CD4-positive, alpha-beta T cell treated with Interleukin-4 for 4 hours (primary cell): ENCODE data around the gene TRIM45.

ENCODE experiments used
- DNase-seq: peaks from one replicate; pipeline ENCODE4 v3.0.0-alpha.2; 2020

The TRIM45 gene

DNA sequence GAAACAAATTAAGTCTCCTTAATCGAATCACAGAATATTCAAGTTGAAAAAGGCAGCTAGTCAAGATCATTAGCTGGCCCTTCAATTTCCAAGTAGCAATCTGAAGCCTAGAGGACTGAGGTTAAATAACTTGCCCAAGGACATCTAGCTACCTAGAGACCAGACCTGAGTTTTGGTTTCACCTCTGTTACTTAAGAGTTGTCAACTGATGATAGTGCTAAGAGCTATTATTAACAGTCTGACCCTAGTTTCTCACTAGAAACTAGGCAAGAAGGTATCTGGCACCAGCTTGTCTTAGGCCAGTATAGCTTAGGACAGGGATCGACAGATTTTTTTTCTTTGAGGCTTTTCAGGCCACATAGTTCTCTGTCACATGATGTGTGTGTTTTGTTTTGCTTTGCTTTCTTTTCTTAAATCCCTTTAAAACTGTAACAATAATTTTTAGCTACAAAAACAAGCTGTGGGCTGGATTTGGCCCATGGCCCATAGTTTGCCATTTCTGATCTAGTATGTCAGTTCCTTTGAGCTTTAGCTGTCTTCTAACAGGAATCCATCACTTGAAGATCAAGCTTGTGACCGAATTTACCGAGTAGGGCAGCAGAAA, 23.2 kb downstream of the TRIM45 start:
- no peak for DNase-seq

GRCh38 chr1:117097443-117097842, 24.1 kb downstream of the TRIM45 start:
- no peak for DNase-seq

DNA sequence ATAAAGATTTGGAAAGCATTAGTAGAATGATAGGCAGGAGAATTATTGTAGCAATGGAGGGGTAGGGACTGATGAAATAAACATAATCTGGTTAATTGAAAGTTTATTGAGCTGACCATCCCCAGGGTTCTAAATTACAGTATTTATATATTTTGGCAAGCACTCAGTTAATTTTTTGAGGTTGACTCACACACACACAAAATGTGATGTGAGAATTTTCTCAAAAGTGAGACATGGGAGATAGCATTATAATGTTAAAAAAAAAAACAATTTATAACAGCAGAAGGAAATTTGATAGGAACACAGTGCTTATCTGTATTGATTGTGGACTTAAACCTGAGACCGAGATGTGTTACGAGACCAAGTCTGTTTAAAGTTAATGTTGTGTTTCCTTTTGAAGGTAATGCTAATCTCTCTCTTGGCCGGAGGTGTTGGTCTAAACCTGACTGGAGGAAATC, 24.6 kb downstream of the TRIM45 start:
- DNase-seq: no peak

- no peak for DNase-seq
Observed at GRCh38 chr1:117094841-117095604, 26.5 kb downstream of the TRIM45 start.

DNA sequence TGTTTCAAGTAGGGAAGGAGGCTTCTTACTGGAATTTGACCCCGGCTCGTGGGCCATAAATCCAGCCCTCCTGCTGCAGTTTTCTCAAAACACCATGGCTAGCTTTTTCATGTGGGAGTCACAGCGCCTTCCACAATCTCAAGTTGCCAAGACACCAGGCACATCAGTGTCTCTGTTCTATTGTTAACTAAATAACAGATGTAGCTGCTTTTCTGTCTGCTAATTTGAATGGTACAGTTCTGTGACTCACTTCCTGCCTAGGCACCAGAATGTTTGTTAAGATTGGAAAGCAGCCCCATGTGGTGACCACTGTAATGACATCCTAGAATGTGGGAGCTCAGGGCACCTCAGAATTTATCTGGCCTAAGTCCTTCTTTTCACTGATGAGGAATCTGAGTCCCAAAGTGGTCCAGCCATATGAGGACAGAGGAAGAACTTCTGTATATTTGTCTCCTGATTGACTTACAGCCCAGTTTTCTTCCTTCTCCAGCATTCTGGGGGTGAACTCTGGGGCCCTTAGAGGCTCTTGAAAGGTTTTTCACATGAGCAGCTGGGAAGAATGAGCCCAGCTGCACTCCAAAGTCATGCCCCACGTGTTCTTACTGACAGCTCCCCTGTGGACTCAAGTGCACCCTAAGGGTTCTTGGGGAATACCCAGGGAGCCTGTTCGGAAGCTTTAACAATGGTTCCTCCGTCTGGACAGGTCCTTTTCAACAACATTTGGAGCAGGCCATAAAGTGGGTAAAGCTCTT, 27.5 kb downstream of the TRIM45 start:
- peak; percentile 46 for DNase-seq

DNA sequence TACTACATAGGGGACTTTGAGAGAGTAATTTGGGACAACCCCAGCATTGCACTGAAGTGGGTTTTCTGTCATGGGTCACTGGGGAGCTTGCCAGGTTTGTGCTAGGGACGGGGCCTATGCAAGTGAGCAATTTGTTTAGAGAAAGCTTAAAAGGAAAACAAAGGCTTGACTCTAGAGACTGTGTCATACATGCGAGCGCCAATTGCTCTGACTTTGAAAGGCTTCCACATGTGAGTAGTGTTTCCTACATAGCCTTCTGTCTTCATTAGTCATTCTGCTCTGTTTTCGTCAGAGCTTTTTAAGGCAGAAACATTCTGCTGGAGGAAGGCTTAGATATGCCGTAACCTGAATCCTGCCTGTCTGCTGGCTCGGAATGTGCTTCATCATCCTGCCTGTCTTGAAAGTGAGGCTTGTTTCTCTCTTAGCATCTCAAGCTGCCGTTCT, 28.4 kb downstream of the TRIM45 start:
- DNase-seq: no peak

GRCh38 chr1:117092594-117092993, 29.0 kb downstream of the TRIM45 start:
- DNase-seq: no peak

DNA sequence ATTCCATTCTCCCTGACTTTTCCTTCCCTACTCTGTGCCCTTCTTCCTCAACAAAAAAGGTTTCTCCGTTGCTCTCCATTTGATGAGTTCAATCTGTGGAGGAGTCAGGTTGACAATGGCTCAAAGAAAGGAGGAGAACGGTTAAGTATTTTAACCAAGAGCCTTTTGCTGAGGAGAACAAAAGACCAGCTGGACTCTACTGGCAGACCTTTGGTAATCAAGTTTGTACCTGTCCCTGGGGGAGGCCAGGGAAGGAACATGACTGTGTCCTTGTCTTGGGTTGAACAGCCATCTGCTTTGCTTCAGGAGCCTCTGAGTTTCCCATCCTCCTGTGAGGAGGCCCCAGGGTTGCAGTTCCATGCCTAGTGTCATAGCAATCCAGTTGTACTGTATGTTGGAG, 31.6 kb downstream of the TRIM45 start:
- no peak for DNase-seq

- no peak for DNase-seq
Observed at GRCh38 chr1:117087686-117088085, 33.9 kb downstream of the TRIM45 start.

GRCh38 chr1:117084231-117084630, 37.3 kb downstream of the TRIM45 start:
- DNase-seq: no peak

DNA sequence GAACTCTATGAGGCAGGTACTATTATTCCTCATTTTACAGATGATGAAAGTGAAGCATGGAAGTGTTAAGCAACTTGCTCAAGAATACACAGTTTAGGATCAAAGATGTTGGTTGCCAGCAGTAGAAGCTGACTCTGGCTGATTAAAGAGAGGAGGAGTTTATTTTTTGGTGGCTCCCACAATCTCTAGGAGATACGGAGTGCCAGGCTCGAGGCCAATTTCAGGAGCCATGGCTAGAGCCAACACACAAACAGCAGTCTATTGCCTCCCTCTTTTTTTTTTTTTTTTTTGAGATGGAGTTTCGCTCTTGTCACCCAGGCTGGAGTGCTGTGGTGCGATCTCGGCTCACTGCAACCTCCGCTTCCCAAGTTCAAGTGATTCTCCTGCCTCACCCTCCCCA, 41.8 kb downstream of the TRIM45 start:
- DNase-seq: no peak

- peak; percentile 27 for DNase-seq
Observed at GRCh38 chr1:117077267-117077666, 44.3 kb downstream of the TRIM45 start.

DNA sequence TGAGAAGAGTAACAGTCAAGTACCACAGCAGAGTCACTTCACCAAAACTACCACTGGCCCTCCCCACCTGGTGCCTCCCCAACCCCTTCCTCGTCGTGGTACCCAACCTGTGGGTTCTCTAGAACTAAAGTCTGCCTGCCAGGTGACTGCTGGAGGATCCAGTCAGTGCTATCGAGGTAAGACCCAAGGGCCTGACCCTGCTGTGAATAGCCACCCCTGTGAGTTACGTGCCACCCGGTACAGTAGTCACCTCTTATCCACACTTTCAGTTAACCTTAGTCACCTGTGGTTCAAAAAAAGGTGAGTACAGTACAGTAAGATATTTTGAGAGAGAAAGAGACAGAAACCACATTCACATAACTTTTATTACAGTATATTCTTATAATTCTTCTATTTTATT, 44.9 kb downstream of the TRIM45 start:
- DNase-seq: no peak

DNA sequence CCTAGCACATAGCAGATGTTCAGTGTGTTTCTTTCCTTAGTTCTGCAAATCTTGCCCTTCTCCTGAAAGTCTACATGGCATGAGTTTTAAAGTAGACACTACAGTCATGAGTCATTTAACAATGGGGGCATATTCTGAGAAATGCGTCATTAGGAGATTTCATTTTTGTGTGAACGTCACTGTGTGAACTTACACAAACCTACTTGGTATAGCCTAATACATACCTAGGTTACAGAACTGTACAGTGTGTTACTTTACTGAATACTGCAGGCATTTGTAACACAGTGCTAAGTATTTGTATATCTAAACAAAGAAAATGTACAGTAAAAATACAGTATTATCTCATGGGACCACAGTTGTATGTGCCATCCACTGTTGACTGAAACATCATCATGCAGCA, 51.4 kb downstream of the TRIM45 start:
- no peak for DNase-seq

DNA sequence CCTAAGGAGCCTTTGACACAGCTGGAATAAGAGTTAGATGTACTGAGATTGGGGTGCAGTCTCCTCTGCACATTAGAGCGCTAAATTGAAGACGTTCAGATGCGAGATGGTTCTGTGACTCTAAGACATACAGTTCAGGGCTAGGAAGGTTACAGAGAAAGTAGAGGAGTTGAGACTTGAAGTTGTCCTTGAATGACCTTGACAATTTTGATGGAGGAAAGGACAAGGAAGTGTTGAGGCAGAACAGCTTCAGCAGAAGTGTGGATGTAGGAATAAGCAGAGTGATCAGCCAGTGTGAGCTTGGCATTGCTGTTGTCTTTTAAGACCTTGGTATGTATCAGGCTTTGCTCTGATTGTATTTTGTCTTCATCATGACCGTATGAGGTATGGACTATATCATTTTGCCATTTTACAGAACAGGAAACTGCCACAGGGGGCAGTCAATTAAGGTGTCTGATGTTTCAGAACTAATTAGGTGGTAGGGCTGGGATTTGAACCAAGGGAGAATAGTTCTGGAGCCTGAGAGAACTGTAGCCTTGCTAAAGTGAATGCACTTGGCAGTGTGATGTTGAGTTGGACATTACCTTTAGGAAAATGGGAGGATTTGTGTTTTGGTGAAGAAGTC, 52.2 kb downstream of the TRIM45 start:
- DNase-seq: no peak

DNA sequence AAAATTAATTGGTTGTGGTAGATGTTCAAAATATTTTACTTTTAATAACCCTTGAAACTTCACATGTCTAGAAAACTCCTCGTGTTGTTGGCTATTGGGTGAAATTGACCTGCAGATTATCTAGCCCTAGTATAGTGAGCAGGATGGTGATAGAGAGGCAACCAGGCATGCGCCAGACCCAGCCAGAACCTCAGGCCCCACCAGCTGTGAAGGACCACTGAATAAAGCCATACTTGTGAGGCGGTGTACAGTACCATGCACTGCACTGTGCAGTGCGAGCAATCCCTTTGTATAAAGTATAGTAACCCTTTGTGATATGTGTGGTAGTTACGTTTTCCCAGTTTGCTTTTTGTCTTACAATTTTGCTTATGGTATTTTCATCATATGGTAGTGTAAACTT, 53.0 kb downstream of the TRIM45 start:
- DNase-seq: no peak

- peak; percentile 48 for DNase-seq
Observed at GRCh38 chr1:117067533-117068370, 53.8 kb downstream of the TRIM45 start.

GRCh38 chr1:117066367-117066766, 55.2 kb downstream of the TRIM45 start:
- no peak for DNase-seq

- peak; percentile 59 for DNase-seq
Observed at GRCh38 chr1:117061986-117062415, 59.5 kb downstream of the TRIM45 start.
